Smooth muscle cell of trachea (primary cell): ENCODE data around the gene HIF1AN. TPM values are rescaled to one million over a fixed set of nuclear protein-coding genes. Genes with fewer than 3 reads are reported as not detected.

ENCODE experiments used
- total RNA-seq: library from RNA; depleted of rRNA; stranded (reverse); fragments of >200 nt; gene quantifications from 2 replicates; pipeline ENCODE4 v1.2.1, GENCODE V29; 2014

HIF1AN gene
- 12.7 and 18.2 TPM in 2 replicates for total RNA-seq

DNA sequence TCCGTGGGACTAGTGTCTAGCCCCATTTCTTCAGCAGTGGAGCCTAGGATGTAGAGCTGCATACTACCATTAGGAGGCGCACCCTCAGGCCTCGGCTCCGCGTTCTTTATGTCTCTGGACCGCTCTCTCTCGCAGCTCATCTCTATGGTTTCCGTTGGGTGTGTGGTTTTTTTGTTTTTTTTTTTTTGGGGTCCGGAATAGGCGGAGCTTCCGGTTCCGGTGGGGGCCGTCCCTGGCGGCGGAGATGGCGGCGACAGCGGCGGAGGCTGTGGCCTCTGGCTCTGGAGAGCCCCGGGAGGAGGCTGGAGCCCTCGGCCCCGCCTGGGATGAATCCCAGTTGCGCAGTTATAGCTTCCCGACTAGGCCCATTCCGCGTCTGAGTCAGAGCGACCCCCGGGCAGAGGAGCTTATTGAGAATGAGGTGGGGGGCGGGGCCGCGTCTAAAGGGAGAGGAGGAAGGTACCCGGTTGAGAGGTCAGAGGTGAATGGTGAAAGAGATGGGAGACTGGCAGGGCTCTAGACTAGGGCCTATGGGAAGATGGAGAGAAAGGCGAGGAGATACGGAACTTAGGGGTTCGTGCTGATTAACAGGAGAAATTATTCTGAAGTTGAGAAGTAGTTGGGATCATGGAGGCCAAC lies at the start of gene HIF1AN:
Gene HIF1AN, plus strand, starts transcription at position 229 of the 639 bp plus-strand sequence. Its CDS starts 16 bp downstream, at position 245.

GRCh38 chr10:100519311-100520051 lies 16.3 kb upstream of the HIF1AN start, which contains the start of gene SEC31B:
SEC31B (minus strand) TSS chr10:100519861; CDS start chr10:100516952, 2,909 bp downstream.

DNA sequence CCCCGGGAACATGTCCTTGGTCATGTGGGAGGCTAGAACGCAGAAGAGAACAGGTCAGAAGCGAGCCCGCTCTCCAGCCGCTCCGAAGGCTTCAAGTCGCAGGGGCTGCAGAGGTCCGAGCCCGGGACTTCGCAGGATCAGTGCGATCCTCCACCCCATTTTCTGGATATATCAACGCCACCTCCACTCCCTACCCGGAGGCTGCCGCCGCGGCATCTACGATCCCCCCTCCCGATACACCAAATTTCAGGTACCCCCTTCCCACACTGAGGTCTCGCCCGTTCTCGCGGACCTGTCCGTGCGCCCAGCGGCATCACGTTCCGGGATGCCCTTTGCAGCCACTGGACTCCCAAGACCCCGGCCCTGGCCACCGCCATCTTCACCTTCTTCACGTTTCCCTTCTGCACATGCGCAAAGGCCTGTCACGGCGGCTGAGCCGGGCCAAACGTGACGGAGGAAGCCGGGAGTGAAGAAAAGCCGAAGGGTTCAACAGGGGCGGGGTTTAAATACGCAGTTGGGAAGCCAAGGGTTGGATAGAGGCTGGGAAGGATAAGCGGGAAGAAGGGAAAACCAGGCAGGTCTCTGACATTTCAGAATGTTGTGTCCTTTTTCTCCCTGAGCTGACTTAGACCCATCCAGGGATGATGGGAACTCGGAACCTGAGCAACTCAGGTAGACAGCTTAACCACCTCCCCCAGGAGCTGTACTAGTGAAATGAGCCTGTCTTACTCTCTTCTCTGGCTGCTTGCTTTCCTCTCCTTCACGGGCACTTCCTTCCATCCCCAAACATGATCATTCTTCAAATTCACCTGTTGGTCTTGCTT lies 6.1 kb upstream of the HIF1AN start, which contains the start of gene NDUFB8:
Gene NDUFB8, minus strand, starts transcription at position 397 of the 824 bp plus-strand sequence. Its CDS starts 20 bp downstream, at position 377.

Other genes with a start within 250 kb of the HIF1AN start
- gene BLOC1S2, start 249.3 kb upstream of the HIF1AN start, total RNA-seq, result 57.2 and 62.8 TPM in 2 replicates
- gene PKD2L1, start 205.7 kb upstream of the HIF1AN start, total RNA-seq, result not detected in 2 replicates
- 237 and 645 TPM in 2 replicates for gene SCD, start 188.7 kb upstream of the HIF1AN start, total RNA-seq
- gene WNT8B, start 72.9 kb upstream of the HIF1AN start, total RNA-seq, result not detected in 2 replicates
- 2.2 and 4.1 TPM in 2 replicates for gene SEC31B, start 16.1 kb upstream of the HIF1AN start, total RNA-seq
- 120 and 157 TPM in 2 replicates for gene NDUFB8, start 6.1 kb upstream of the HIF1AN start, total RNA-seq
- gene PAX2, start 209.6 kb downstream of the HIF1AN start, total RNA-seq, result not detected in 2 replicates